ENCODE results near the gene KRTAP10-6. TPM values are rescaled to one million over a fixed set of nuclear protein-coding genes. Genes with fewer than 3 reads are reported as not detected.
"Not testable (repeated sequence)": the region's sequence is repeated elsewhere in the genome, so short reads cannot be mapped to it uniquely, and the experiment has no call there.

KRTAP10-6 gene
- total RNA-seq, 3 donors from 2014 or later: not detected

- peaks cover 18% of the 10 kb centered on the region for H3K9me3 Mint-ChIP-seq
- no peaks in the 10 kb centered on the region for H3K27me3 Mint-ChIP-seq (ENCODE audit: low read depth)
- H3K36me3 Mint-ChIP-seq (ENCODE audit: insufficient read depth): peaks cover 7% of the 10 kb centered on the region
- no peak for DNase-seq
- H3K4me3 Mint-ChIP-seq: no peak overlapping the region
- H3K4me1 Mint-ChIP-seq (ENCODE audit: low read depth): peaks cover 23% of the 10 kb centered on the region
- ATAC-seq: no peak
Measured at GRCh38 chr21:44612669-44613229, 20.4 kb upstream of the KRTAP10-6 start.

GRCh38 chr21:44612029-44612486 is 19.8 kb upstream of the KRTAP10-6 start, which contains the start of gene KRTAP10-8:
Gene KRTAP10-8, plus strand, starts transcription at chr21:44612079. Its CDS starts 22 bp downstream, at chr21:44612101.
- Mint-ChIP-seq H3K4me1 (ENCODE audit: low read depth) (peaks cover 16% of the 10 kb centered on the region), H3K4me3 (no peak within 1 kb of the TSS), H3K9me3 (peaks cover 18% of the 10 kb centered on the region), H3K36me3 (ENCODE audit: insufficient read depth) (peaks cover 7% of the 10 kb centered on the region), H3K27me3 (ENCODE audit: low read depth) (no peaks in the 10 kb centered on the region)
- DNase-seq (no peak), ATAC-seq (no peak)

GRCh38 chr21:44611551-44611950 is 19.2 kb upstream of the KRTAP10-6 start:
- peaks cover 7% of the 10 kb centered on the region for H3K36me3 Mint-ChIP-seq (ENCODE audit: insufficient read depth)
- no peaks in the 10 kb centered on the region for H3K27me3 Mint-ChIP-seq (ENCODE audit: low read depth)
- no peak for ATAC-seq
- DNase-seq: no peak
- peaks cover 19% of the 10 kb centered on the region for H3K9me3 Mint-ChIP-seq
- H3K4me1 Mint-ChIP-seq (ENCODE audit: low read depth): peaks cover 11% of the 10 kb centered on the region
- no peak overlapping the region for H3K4me3 Mint-ChIP-seq

GRCh38 chr21:44610157-44610843 is 18.0 kb upstream of the KRTAP10-6 start:
- DNase-seq; H3K36me3 Mint-ChIP-seq (ENCODE audit: insufficient read depth); H3K27me3 Mint-ChIP-seq (ENCODE audit: low read depth); ATAC-seq; H3K4me3 Mint-ChIP-seq; H3K4me1 Mint-ChIP-seq (ENCODE audit: low read depth): not testable (repeated sequence)
- peaks cover 21% of the 10 kb centered on the region for H3K9me3 Mint-ChIP-seq

- DNase-seq (no peak), ATAC-seq (no peak)
- H3K4me3 Mint-ChIP-seq: no peak overlapping the region
- peaks cover under 1% of the 10 kb centered on the region for H3K27me3 Mint-ChIP-seq (ENCODE audit: low read depth)
- H3K4me1 Mint-ChIP-seq (ENCODE audit: low read depth): no peaks in the 10 kb centered on the region
- peaks cover 21% of the 10 kb centered on the region for H3K9me3 Mint-ChIP-seq
- peaks cover 7% of the 10 kb centered on the region for H3K36me3 Mint-ChIP-seq (ENCODE audit: insufficient read depth)
Measured at GRCh38 chr21:44609193-44609592, 16.9 kb upstream of the KRTAP10-6 start.

- H3K36me3 Mint-ChIP-seq (ENCODE audit: insufficient read depth): peaks cover 7% of the 10 kb centered on the region
- H3K4me3 Mint-ChIP-seq: no peak overlapping the region
- ATAC-seq (no peak), DNase-seq (no peak)
- peaks cover 21% of the 10 kb centered on the region for H3K9me3 Mint-ChIP-seq
- H3K4me1 Mint-ChIP-seq (ENCODE audit: low read depth): no peaks in the 10 kb centered on the region
- peaks cover 6% of the 10 kb centered on the region for H3K27me3 Mint-ChIP-seq (ENCODE audit: low read depth)
Measured at GRCh38 chr21:44606495-44606894, 14.2 kb upstream of the KRTAP10-6 start.

GRCh38 chr21:44603911-44604310 is 11.6 kb upstream of the KRTAP10-6 start:
- ATAC-seq (no peak), DNase-seq (no peak)
- Mint-ChIP-seq H3K27me3 (ENCODE audit: low read depth) (peaks cover 6% of the 10 kb centered on the region), H3K9me3 (peaks cover 6% of the 10 kb centered on the region), H3K4me1 (ENCODE audit: low read depth) (no peaks in the 10 kb centered on the region), H3K36me3 (ENCODE audit: insufficient read depth) (no peaks in the 10 kb centered on the region), H3K4me3 (no peak overlapping the region)

- H3K4me3 Mint-ChIP-seq: no peak overlapping the region
- peaks cover 10% of the 10 kb centered on the region for H3K9me3 Mint-ChIP-seq
- peaks cover 6% of the 10 kb centered on the region for H3K27me3 Mint-ChIP-seq (ENCODE audit: low read depth)
- no peaks in the 10 kb centered on the region for H3K4me1 Mint-ChIP-seq (ENCODE audit: low read depth)
- ATAC-seq (no peak), DNase-seq (no peak)
- H3K36me3 Mint-ChIP-seq (ENCODE audit: insufficient read depth): peaks cover 1% of the 10 kb centered on the region
Measured at GRCh38 chr21:44603109-44603875, 11.0 kb upstream of the KRTAP10-6 start.

GRCh38 chr21:44602463-44602850 is 10.2 kb upstream of the KRTAP10-6 start:
- Mint-ChIP-seq H3K4me1 (ENCODE audit: low read depth) (no peaks in the 10 kb centered on the region), H3K27me3 (ENCODE audit: low read depth) (peaks cover 6% of the 10 kb centered on the region), H3K9me3 (peaks cover 10% of the 10 kb centered on the region), H3K4me3 (no peak overlapping the region), H3K36me3 (ENCODE audit: insufficient read depth) (peaks cover 1% of the 10 kb centered on the region)
- DNase-seq: no peak
- ATAC-seq: no peak

GRCh38 chr21:44601596-44602462 is 9.5 kb upstream of the KRTAP10-6 start:
- H3K27me3 Mint-ChIP-seq (ENCODE audit: low read depth): peaks cover 6% of the 10 kb centered on the region
- peaks cover 10% of the 10 kb centered on the region for H3K9me3 Mint-ChIP-seq
- no peak for ATAC-seq
- peaks cover 1% of the 10 kb centered on the region for H3K36me3 Mint-ChIP-seq (ENCODE audit: insufficient read depth)
- no peak overlapping the region for H3K4me3 Mint-ChIP-seq
- H3K4me1 Mint-ChIP-seq (ENCODE audit: low read depth): no peaks in the 10 kb centered on the region
- DNase-seq: no peak

GRCh38 chr21:44601091-44601490 is 8.8 kb upstream of the KRTAP10-6 start:
- not testable (repeated sequence) for H3K36me3 Mint-ChIP-seq (ENCODE audit: insufficient read depth); H3K9me3 Mint-ChIP-seq; H3K4me3 Mint-ChIP-seq; ATAC-seq; DNase-seq; H3K4me1 Mint-ChIP-seq (ENCODE audit: low read depth); H3K27me3 Mint-ChIP-seq (ENCODE audit: low read depth)

GRCh38 chr21:44600118-44600978 is 8.0 kb upstream of the KRTAP10-6 start, which contains the start of gene KRTAP10-7:
Gene KRTAP10-7, plus strand, starts transcription at chr21:44600597. Its CDS starts 25 bp downstream, at chr21:44600622.
- not testable (repeated sequence) for H3K36me3 Mint-ChIP-seq (ENCODE audit: insufficient read depth); H3K4me3 Mint-ChIP-seq; H3K9me3 Mint-ChIP-seq; H3K4me1 Mint-ChIP-seq (ENCODE audit: low read depth); DNase-seq; H3K27me3 Mint-ChIP-seq (ENCODE audit: low read depth); ATAC-seq

All from activated T-cell treated with anti-CD3 and anti-CD28 coated beads, Interleukin-2, amount 50 U/mL, for 4 hours (primary cell).